Fibroblast of pulmonary artery (primary cell): ENCODE data around the gene PSEN2.

Experiments
- DNase-seq: peaks from one replicate; pipeline ENCODE4 v3.0.0-alpha.2; 2010; ENCODE audit warnings: low read depth
- H3K4me3 ChIP-seq: replicated peaks from 2 replicates; pipeline ENCODE4 v1.5.1; 2011; ENCODE audit warnings: low read depth, mild to moderate bottlenecking, control low read depth, low read length, moderate library complexity
- CTCF ChIP-seq: IDR thresholded peaks from 2 replicates; pipeline ENCODE4 v1.5.1; 2011; ENCODE audit warnings: mild to moderate bottlenecking, control low read depth, low read length, inconsistent platforms; ENCODE audit errors: missing control alignments

The PSEN2 gene

GRCh38 chr1:226942392-226942791 lies 72.0 kb downstream of the PSEN2 start:
- H3K4me3 ChIP-seq, result no peak overlapping the region
- TF ChIP-seq CTCF, result no peak
- DNase-seq, result no peak

GRCh38 chr1:226943156-226943555 lies 72.7 kb downstream of the PSEN2 start:
- TF ChIP-seq CTCF, result no peak
- DNase-seq, result no peak
- H3K4me3 ChIP-seq, result no peak overlapping the region

DNA sequence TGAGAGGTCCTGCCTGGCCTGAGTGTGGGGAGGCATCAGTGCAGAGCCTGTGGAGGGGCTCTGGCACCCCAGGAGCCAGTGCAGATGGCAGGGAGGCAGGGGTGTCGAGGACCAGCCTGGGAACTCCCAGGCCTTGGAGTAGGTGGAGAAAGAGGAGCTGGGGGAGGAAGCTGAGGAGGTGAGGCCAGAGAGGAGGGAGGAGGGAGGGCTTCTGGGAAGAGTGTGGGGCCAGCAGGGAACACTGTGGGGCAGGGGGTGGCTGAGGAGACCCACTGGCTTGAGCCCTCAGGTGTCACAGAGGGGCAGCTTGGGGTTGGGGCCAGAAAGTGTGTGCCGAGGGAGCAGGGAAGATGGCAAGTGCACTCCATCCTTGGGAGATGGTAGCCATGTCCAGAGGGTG lies 73.5 kb downstream of the PSEN2 start:
- no peak for DNase-seq
- no peak overlapping the region for H3K4me3 ChIP-seq
- TF ChIP-seq CTCF, result no peak

- no peak for TF ChIP-seq CTCF
- H3K4me3 ChIP-seq, result no peak overlapping the region
- no peak for DNase-seq
Observed at GRCh38 chr1:226945106-226945857, 74.9 kb downstream of the PSEN2 start.
